ENCODE results near the gene HARBI1.

Gene HARBI1

DNA sequence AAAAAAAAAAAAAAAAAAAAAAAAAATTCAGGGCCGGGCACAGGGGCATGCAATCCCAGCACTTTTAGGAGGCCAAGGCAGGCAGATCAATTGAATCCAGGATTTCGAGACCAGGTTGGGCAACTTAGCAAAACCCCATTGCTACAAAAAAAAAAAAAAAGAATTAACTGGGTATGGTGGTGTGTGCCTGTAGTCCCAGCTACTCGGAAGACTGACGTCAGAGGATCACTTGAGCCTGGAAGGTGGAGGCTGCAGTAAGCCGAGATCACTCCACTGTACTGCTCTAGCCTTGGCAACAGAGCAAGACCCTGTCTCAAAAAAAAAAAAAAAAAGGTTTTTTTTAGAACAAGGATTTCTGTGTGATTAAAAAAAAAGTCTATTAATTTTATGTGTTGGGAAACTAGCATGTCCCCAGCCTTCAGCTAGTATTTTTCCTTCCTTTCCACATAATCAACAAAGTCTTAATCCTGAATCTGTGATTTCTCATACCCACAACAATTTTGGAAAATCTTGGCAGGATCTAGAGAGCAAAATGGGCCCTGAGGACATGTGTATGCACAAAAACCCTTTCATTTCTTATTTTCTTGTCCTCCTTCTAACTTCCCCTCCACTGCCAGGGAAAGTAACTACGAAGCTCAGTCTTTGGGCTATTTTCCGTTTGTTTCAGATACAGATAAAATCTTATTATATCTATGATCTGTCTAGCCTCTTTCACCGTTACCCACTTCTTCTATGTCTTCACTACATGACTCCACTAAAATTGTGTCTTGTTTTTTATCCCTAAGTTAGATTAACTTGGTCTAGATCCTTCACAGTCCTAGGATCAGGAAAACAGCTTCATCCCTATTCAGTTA is 17.5 kb downstream of the HARBI1 start:
- Histone ChIP-seq H3K36me3 (ENCODE audit: insufficient read depth, low read length) (peaks cover 10% of the 10 kb centered on the region), H3K4me2 (ENCODE audit: insufficient read depth, low read length) (no peak overlapping the region), H3K9ac (ENCODE audit: low read depth, low read length) (no peak overlapping the region), H3K4me1 (ENCODE audit: insufficient read depth, low read length) (peaks cover 3% of the 10 kb centered on the region), H3K27ac (ENCODE audit: low read length) (no peak overlapping the region), H3K79me2 (ENCODE audit: insufficient read depth, low read length) (peaks cover under 1% of the 10 kb centered on the region; the same call in 1 of the 2 replicates), H3K9me3 (ENCODE audit: insufficient read depth, low read length, severe bottlenecking) (no peaks in the 10 kb centered on the region), H4K20me1 (ENCODE audit: insufficient read depth, low read length) (no peaks in the 10 kb centered on the region), H3K27me3 (ENCODE audit: insufficient read depth, low read length, poor library complexity) (no peaks in the 10 kb centered on the region), H2AFZ (ENCODE audit: low read depth, low read length) (no peak overlapping the region), H3K4me3 (ENCODE audit: low read depth in 1 of 2, low read length in 2 of 2) (no peak overlapping the region)
- ATAC-seq (ENCODE audit: insufficient read depth, low read depth) (no peak), DNase-seq (no peak)
- TF ChIP-seq, protein P1, sequence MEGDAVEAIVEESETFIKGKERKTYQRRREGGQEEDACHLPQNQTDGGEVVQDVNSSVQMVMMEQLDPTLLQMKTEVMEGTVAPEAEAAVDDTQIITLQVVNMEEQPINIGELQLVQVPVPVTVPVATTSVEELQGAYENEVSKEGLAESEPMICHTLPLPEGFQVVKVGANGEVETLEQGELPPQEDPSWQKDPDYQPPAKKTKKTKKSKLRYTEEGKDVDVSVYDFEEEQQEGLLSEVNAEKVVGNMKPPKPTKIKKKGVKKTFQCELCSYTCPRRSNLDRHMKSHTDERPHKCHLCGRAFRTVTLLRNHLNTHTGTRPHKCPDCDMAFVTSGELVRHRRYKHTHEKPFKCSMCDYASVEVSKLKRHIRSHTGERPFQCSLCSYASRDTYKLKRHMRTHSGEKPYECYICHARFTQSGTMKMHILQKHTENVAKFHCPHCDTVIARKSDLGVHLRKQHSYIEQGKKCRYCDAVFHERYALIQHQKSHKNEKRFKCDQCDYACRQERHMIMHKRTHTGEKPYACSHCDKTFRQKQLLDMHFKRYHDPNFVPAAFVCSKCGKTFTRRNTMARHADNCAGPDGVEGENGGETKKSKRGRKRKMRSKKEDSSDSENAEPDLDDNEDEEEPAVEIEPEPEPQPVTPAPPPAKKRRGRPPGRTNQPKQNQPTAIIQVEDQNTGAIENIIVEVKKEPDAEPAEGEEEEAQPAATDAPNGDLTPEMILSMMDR (IDR thresholded peaks at IDR 0.05; ENCODE audit: borderline replicate concordance, extremely low read depth, low read length, poor library complexity, severe bottlenecking) = no peak
- TF ChIP-seq EZH2 (IDR thresholded peaks at IDR 0.05; ENCODE audit: borderline replicate concordance, low read depth, low read length, severe bottlenecking) = no peak

DNA sequence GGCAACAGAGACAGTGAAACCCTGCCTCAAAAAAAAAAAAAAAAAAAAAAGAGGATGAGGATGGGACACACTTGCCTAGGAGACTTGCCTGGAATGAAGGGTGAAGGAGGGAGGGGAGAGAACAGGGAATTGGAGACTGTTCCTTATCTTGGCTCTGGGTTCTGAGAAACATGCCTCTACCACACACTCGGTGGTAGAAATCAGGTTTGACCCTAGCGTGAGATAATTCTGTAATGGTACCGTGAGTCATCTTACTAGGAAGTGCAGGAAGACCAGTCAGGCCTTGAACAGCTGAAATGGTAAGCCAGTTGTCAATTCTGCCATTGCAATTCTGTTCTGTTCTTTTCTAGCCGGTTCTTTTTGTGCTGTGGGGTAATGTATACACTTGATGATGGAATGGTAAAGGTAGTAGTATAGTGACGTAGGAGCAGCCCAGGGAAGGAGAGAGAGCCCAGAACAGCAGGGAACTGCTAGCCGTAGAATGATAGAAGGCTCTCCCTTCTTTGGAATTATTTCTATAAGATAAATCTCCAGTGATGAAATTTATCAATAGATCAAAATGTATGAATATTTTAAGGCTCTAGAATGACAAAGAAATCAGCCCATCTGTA is 19.3 kb downstream of the HARBI1 start:
- H3K9ac ChIP-seq (ENCODE audit: low read depth, low read length) = no peak overlapping the region
- H3K4me1 ChIP-seq (ENCODE audit: insufficient read depth, low read length) = peaks cover 14% of the 10 kb centered on the region
- ATAC-seq (ENCODE audit: insufficient read depth, low read depth) (no peak), DNase-seq (no peak)
- no peak overlapping the region for H2AFZ ChIP-seq (ENCODE audit: low read depth, low read length)
- H3K27ac ChIP-seq (ENCODE audit: low read length) = no peak overlapping the region
- H4K20me1 ChIP-seq (ENCODE audit: insufficient read depth, low read length) = peaks cover 7% of the 10 kb centered on the region
- no peak overlapping the region for H3K4me2 ChIP-seq (ENCODE audit: insufficient read depth, low read length)
- H3K4me3 ChIP-seq (ENCODE audit: low read depth in 1 of 2, low read length in 2 of 2) = no peak overlapping the region
- H3K27me3 ChIP-seq (ENCODE audit: insufficient read depth, low read length, poor library complexity) = no peaks in the 10 kb centered on the region
- peaks cover 19% of the 10 kb centered on the region for H3K79me2 ChIP-seq (ENCODE audit: insufficient read depth, low read length)
- H3K36me3 ChIP-seq (ENCODE audit: insufficient read depth, low read length) = peaks cover 3% of the 10 kb centered on the region
- TF ChIP-seq EZH2 (IDR thresholded peaks at IDR 0.05; ENCODE audit: borderline replicate concordance, low read depth, low read length, severe bottlenecking) = no peak
- TF ChIP-seq, protein P1 (IDR thresholded peaks at IDR 0.05; ENCODE audit: borderline replicate concordance, extremely low read depth, low read length, poor library complexity, severe bottlenecking) = no peak
- no peaks in the 10 kb centered on the region for H3K9me3 ChIP-seq (ENCODE audit: insufficient read depth, low read length, severe bottlenecking)

DNA sequence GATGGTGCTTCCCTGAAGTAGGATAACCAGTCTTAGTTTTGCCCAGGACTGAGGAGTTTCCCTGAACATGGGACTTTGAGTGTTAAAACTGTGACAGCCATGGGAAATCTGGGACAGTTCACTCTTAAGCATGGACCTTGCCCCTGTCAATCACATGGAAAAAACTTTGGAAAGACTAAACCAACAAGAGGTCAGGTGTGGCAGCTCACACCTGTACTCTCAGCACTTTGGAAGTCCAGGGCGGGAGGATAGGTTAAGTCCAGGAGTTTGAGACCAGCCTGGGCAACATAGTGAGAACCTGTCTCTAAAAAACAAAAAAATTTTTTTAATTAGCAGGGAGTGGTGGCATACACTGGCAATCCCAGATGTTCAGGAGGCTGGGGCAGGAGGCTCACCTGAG is 19.9 kb downstream of the HARBI1 start:
- H3K36me3 ChIP-seq (ENCODE audit: insufficient read depth, low read length) = peaks cover 3% of the 10 kb centered on the region
- H3K9ac ChIP-seq (ENCODE audit: low read depth, low read length) = no peak overlapping the region
- peaks cover 24% of the 10 kb centered on the region for H3K79me2 ChIP-seq (ENCODE audit: insufficient read depth, low read length)
- H3K9me3 ChIP-seq (ENCODE audit: insufficient read depth, low read length, severe bottlenecking) = no peaks in the 10 kb centered on the region
- DNase-seq = no peak
- no peak overlapping the region for H3K27ac ChIP-seq (ENCODE audit: low read length)
- H3K4me2 ChIP-seq (ENCODE audit: insufficient read depth, low read length) = no peak overlapping the region
- peaks cover 11% of the 10 kb centered on the region for H4K20me1 ChIP-seq (ENCODE audit: insufficient read depth, low read length)
- no peak for ATAC-seq (ENCODE audit: insufficient read depth, low read depth)
- H3K27me3 ChIP-seq (ENCODE audit: insufficient read depth, low read length, poor library complexity) = no peaks in the 10 kb centered on the region
- peaks cover 20% of the 10 kb centered on the region for H3K4me1 ChIP-seq (ENCODE audit: insufficient read depth, low read length)
- TF ChIP-seq, protein P1 (IDR thresholded peaks at IDR 0.05; ENCODE audit: borderline replicate concordance, extremely low read depth, low read length, poor library complexity, severe bottlenecking) = no peak
- no peak for TF ChIP-seq EZH2 (IDR thresholded peaks at IDR 0.05; ENCODE audit: borderline replicate concordance, low read depth, low read length, severe bottlenecking)
- no peak overlapping the region for H2AFZ ChIP-seq (ENCODE audit: low read depth, low read length)
- no peak overlapping the region for H3K4me3 ChIP-seq (ENCODE audit: low read depth in 1 of 2, low read length in 2 of 2)
